SKM-1 (cell line): ENCODE data around the gene NME7.
"Not testable (repeated sequence)": the region's sequence is repeated elsewhere in the genome, so short reads cannot be mapped to it uniquely, and the experiment has no call there.

Experiments used
- DNase-seq: peaks from one replicate; lab custom pipeline; 2025; ENCODE audit not compliant: unreplicated experiment; lab: John Stamatoyannopoulos, UW

Gene NME7

GRCh38 chr1:169307176-169307575 lies 60.4 kb downstream of the NME7 start:
- no peak for DNase-seq

- no peak for DNase-seq
These were observed 61.6 kb downstream of the NME7 start for GRCh38 chr1:169305948-169306347.

GRCh38 chr1:169305356-169305755 lies 62.2 kb downstream of the NME7 start:
- DNase-seq: no peak

GRCh38 chr1:169300854-169301253 lies 66.7 kb downstream of the NME7 start:
- no peak for DNase-seq

GRCh38 chr1:169298441-169298840 lies 69.2 kb downstream of the NME7 start:
- no peak for DNase-seq

GRCh38 chr1:169295846-169296245 lies 71.8 kb downstream of the NME7 start:
- no peak for DNase-seq

GRCh38 chr1:169295425-169295824 lies 72.2 kb downstream of the NME7 start:
- DNase-seq: no peak

- DNase-seq: no peak
These were observed 78.6 kb downstream of the NME7 start for GRCh38 chr1:169289016-169289415.

GRCh38 chr1:169288011-169288414 lies 79.6 kb downstream of the NME7 start:
- DNase-seq: no peak

- no peak for DNase-seq
These were observed 80.3 kb downstream of the NME7 start for GRCh38 chr1:169287280-169287679.

- not testable (repeated sequence) for DNase-seq
These were observed 86.0 kb downstream of the NME7 start for GRCh38 chr1:169281562-169281961.

- no peak for DNase-seq
These were observed 96.5 kb downstream of the NME7 start for GRCh38 chr1:169271098-169271497.

- no peak for DNase-seq
These were observed 101.5 kb downstream of the NME7 start for GRCh38 chr1:169266133-169266532.

- DNase-seq: no peak
These were observed 104.5 kb downstream of the NME7 start for GRCh38 chr1:169263059-169263458.

- DNase-seq: no peak
These were observed 105.7 kb downstream of the NME7 start for GRCh38 chr1:169261884-169262283.

GRCh38 chr1:169260478-169261151 lies 107.0 kb downstream of the NME7 start:
- DNase-seq: peak; percentile 82

GRCh38 chr1:169259816-169260215 lies 107.8 kb downstream of the NME7 start:
- peak; percentile 74 for DNase-seq

GRCh38 chr1:169250795-169251194 lies 116.8 kb downstream of the NME7 start:
- DNase-seq: no peak

GRCh38 chr1:169250022-169250421 lies 117.6 kb downstream of the NME7 start:
- DNase-seq: no peak

GRCh38 chr1:169249611-169250010 lies 118.0 kb downstream of the NME7 start:
- DNase-seq: no peak

- no peak for DNase-seq
These were observed 121.9 kb downstream of the NME7 start for GRCh38 chr1:169245706-169246105.

- DNase-seq: no peak
These were observed 127.0 kb downstream of the NME7 start for GRCh38 chr1:169240449-169241232.

- DNase-seq: no peak
These were observed 130.7 kb downstream of the NME7 start for GRCh38 chr1:169236880-169237279.
